Stomach (tissue), 4 donors: ENCODE data around the gene USP43.

Experiments
- CTCF ChIP-seq, 7 experiments: fragments of 450-650 bp in 4 of 7; fragments of 200-600 bp in 3 of 7; sonication (generic) in 3 of 7; IDR thresholded peaks; one replicate each; pipeline ENCODE4 v1.5.1; 2016 to 2019; ENCODE audit warnings: antibody characterized with exemption in 7 of 7, control low read depth in 2 of 7, mild to moderate bottlenecking in 1 of 7
- EP300 ChIP-seq: sonication (generic); formaldehyde crosslinking; IDR thresholded peaks from one replicate; pipeline ENCODE4 v1.6.1; 2017; ENCODE audit warnings: antibody characterized with exemption
- POLR2A ChIP-seq, 4 donors: fragments of 450-650 bp; IDR thresholded peaks; one replicate each; pipeline ENCODE4 v1.6.1; 2016; ENCODE audit warnings: antibody characterized with exemption in 4 of 4, control low read depth in 2 of 4, mild to moderate bottlenecking in 1 of 4, moderate library complexity in 1 of 4
- POLR2AphosphoS5 ChIP-seq, 3 donors: sonication (generic); formaldehyde crosslinking; IDR thresholded peaks; one replicate each; pipeline ENCODE4 v1.6.1; 2016; ENCODE audit warnings: antibody characterized with exemption in 3 of 3

DNA sequence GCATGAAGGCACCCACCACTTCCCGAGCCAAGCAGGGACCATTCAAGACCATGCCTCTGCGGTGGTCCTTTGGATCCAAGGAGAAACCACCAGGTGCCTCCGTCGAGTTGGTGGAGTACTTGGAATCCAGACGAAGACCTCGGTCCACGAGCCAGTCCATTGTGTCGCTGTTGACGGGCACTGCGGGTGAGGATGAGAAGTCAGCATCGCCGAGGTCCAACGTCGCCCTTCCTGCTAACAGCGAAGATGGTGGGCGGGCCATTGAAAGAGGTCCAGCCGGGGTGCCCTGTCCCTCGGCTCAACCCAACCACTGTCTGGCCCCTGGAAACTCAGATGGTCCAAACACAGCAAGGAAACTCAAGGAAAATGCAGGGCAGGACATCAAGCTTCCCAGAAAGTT, 82.7 kb downstream of the USP43 start:
- no peak for TF ChIP-seq POLR2A (IDR thresholded peaks at IDR 0.05)
- TF ChIP-seq CTCF (IDR thresholded peaks at IDR 0.05): no peak
- TF ChIP-seq POLR2AphosphoS5 (IDR thresholded peaks at IDR 0.05): no peak
- TF ChIP-seq EP300: no peak
